Erythroblast (primary cell): Measurements from ENCODE around the gene TTC6.

Experiments
- DNase-seq, 2 experiments: peaks; one replicate each; lab custom pipeline; 2025; lab: John Stamatoyannopoulos, UW
- GATA1 ChIP-seq: IDR thresholded peaks from 2 replicates; pipeline ENCODE4 v1.6.1; 2011; ENCODE audit warnings: low read depth, mild to moderate bottlenecking, control low read depth, low read length, moderate library complexity
- POLR2A ChIP-seq: IDR thresholded peaks from 2 replicates; pipeline ENCODE4 v1.6.1; 2011; ENCODE audit warnings: mild to moderate bottlenecking, low read length

The TTC6 gene

GRCh38 chr14:37579274-37579673 lies 16.2 kb upstream of the TTC6 start:
- TF ChIP-seq GATA1 (no peak), POLR2A (no peak)
- no peak for DNase-seq

DNA sequence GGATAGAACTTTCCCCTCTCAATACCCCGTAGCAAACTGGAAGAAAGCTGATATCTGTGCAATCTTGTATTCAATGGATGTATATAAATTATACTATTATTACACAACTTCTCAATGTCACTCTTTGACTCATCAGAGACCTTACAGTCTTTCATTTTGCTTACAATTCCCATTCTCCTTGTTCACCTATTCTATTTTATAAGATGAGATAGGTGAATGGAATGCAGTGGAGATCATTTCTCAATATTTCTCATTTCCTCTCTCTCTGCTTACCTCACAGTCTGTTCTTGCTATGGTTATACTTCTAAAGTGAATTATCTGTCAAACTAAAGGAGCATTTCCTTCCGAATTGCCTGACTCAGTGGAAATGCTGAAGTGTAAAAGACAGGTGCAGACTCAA lies 15.3 kb upstream of the TTC6 start:
- DNase-seq = no peak
- no peak for TF ChIP-seq POLR2A

DNA sequence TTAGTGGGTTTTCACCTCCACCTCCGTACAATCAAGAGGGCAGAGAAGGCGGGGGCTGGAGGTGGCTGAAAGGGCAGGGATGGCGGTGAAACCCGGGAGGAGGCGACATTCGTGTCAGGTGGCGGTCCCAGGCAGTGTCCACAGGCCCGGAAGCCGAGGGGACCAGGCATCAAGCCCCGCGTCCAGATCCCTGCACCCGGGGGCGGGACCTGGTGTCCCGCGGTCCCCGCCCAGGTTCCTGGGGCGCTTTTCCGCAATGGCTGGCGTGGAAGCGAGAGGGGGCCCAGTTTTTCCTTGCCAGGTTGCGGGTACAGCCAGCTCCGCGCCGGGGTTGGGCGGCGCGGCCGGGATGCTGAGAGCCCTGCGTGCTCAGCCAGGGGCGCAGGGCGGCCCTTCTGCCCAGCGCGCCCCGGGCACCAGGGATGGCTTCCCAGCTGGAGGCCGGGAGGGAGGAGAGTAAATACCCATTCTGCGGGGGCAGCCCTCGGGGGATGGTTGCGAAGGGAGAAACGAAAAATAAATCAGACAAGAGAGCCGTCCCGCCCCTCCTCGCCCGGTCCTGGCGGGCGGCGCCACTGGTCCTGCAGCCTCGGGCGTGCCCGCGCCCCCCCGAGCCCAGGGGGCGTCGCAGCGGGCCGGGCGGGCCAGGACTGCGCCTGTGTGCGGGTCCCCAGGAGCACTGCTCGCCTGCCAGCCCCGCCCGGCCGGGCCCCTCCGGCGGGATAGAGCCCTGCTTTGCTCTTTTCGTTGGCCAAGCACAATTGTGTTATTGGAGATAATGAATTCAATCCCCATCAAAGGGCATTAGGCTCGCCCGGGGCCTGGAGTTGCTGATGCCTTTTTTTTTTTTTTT lies 11.8 kb upstream of the TTC6 start:
- DNase-seq = no peak
- TF ChIP-seq POLR2A (no peak), GATA1 (no peak)

- TF ChIP-seq POLR2A = no peak
- TF ChIP-seq GATA1 = no peak
- no peak for DNase-seq
Observed at GRCh38 chr14:37584211-37585100, 11.0 kb upstream of the TTC6 start.

- no peak for DNase-seq
- TF ChIP-seq GATA1 = no peak
- TF ChIP-seq POLR2A = no peak
Observed at GRCh38 chr14:37585101-37585511, 10.3 kb upstream of the TTC6 start.

DNA sequence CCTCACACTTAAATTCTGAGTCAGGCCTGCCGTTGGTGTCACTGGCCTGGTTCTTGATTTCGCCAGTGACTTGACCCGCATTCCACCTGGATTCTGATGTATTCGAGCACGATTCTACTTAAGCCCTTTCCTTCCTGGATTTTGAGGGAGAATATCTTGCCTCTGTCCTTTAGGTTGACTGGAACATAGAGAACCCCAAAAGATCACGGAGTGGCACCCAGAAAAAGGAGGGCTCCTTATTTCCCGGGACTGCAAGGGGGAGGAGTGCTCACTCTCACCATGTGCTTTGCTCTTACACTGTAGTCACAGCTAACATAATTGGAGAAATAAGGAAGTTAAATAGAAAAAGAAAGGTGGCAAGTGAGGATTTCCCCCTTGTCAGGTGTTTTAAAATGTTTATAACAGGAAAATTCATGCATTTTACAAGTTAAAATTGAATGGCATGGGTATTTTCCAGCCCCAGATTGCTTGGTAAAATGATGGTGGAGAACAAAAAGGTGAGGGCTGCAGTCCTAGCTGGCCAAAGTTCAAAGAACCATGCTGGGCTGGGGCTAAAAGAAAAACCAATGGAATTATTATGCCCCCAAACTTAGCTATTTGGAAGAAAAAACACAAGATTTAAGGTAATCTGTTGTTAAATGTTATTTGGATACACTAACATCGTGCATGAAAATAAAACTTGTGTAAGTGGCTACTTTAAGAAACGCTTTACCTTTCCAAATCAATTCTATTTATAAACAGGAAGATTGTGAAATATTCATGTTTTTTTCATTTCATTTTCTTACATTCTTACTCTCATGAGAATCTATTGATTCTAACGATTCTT lies 9.2 kb upstream of the TTC6 start:
- no peak for DNase-seq
- TF ChIP-seq POLR2A (no peak), GATA1 (no peak)

DNA sequence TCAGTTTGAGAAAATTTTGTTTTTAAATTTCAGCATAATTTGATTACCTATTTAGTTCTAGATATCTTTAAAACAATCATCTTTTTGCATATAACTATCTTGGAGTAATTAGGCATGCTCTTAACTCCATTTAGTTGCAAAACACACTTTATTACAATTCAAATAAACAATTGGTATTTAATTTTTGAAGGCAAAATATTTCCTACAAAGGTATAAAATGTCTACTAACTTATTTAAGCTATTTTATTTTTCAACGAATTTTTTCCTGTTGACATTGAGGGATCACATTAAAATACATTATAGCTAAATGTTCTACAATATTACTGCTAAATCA lies 8.7 kb upstream of the TTC6 start:
- TF ChIP-seq GATA1 = no peak
- TF ChIP-seq POLR2A = no peak
- DNase-seq = no peak

DNA sequence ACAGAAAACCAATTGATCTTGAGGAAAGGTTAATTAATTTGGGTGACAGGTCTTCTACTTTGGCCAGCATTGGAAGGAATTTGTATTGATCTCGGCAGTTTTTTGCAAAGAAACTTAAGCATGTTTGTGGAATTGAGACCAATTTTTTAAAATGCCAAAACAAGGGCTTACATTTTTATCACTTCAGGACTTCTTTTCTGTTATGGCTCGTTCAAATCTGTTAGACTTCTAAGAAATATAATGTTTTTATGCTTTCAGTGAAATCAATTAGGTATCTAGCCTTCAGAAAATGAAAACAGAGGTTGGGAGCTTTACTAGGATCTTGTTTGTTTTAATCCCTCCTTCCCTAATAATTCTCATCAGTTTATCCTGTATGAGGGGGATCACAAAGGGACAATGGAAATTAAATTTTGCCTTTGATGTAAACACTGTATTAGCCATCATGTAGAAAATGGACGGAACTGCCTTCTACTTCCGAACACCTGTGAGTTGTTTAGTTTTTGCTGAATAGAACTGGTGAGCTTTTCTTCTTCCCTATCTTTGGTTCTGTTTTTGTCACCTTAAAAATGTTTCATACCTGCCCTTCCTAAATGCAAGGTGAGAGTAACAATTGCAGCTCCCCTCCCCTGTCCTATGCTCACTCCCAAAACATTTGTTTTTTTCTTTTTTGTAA lies 8.2 kb upstream of the TTC6 start:
- no peak for TF ChIP-seq GATA1
- TF ChIP-seq POLR2A = no peak
- DNase-seq = no peak

- TF ChIP-seq GATA1 = no peak
- no peak for TF ChIP-seq POLR2A
- no peak for DNase-seq
Observed at GRCh38 chr14:37587881-37588666, 7.4 kb upstream of the TTC6 start.

DNA sequence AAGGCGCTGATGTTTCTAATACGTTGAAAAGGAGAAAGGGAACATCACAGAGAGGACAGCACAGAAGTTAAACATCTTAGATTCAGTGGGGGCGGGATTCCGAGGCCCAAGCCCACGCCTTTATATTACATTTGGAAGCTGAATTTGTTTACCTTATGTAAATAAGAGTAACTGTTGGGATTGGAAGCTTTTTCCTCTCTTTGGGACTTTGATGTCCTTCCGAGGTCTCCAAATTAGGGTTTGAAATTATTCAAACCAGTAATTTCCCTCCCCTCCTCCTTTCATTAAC lies 6.8 kb upstream of the TTC6 start:
- TF ChIP-seq GATA1 (no peak), POLR2A (no peak)
- no peak for DNase-seq

DNA sequence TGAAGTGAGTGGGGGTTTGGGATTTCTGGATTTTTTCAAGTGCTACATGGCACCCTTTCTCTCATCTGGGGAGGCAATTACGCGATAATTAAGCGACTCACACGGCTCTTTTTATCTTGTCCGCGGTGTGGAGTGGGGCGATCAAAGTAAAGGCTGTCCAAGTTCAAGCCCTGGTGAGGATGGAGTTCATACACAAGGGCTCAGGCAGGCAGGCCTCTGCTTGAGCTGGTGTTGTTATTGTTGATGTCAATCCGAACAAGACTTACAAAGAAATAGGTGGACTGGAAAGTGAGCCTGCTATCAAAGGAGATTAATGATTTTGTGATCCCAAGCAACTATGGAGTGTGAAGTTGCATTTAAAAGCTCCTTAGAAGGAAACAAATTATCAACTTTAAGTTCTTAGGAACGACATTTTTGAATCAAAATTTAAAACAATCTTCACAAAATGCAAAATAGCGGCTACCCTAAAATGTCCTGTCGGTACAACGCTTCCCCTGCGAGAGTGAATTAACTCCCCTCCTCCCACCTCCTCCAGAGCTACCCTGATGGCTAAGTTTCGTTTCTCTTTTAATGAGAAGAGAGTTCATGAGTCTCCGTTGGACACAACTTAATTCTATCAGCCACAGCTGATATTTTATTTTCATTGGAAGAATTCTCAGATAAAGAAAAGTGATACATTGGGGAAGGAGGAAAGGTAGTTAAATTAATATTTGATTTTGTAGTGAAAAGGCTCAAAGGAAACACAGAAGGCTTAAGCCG lies 6.3 kb upstream of the TTC6 start:
- no peak for DNase-seq
- TF ChIP-seq GATA1 (no peak), POLR2A (no peak)
